ENCODE data around the gene CARNS1. TPM values are rescaled to one million over a fixed set of nuclear protein-coding genes. Genes with fewer than 3 reads are reported as not detected.

Gene CARNS1
- polyA plus RNA-seq, 1 of the 3 experiments (the other 2 are of a cell fraction): 0.23 TPM

DNA sequence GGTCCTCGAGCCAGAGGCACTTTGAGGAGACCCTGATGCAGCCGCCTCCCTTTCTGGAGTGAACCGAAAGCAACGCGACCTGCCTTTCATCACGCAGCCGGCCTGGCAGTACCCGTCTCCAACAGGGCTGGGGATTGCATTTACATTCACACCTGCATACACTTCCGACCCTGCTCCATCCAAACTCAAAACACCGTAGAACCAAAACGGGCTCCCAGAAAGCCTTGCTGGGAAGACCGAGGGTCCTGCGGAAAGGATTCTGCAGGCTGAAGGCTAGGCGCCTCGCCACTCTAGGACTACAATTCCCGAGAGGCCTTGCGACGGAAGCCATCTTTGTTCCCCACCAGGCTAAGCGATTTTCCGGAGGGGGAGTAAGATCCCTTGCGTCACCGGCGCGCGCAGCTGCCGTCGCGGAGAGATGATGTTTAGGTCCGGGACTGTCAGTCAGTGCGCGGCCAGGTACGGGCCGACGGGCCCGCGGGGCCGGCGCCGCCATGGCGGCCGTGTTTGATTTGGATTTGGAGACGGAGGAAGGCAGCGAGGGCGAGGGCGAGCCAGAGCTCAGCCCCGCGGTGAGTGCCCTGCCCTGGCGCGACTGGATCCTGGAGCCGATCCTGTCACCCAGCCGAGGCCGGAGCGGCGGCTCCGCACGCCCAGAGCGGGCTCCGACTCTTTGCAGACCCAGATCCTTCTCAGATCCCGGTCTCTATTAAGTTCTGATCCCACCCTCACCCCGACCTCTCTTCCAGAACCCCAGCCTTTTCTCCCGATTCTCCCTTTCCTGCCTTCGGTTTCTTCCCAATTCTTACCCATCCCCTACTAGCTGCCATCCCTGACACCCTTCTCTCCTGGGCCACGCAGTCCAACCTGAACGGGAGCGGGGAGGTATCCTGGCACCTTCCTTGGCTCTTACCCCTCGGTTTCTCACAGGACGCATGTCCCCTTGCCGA is 12.8 kb downstream of the CARNS1 start, which contains the start of gene RPS6KB2 (continued):
- TF ChIP-seq, protein P1, sequence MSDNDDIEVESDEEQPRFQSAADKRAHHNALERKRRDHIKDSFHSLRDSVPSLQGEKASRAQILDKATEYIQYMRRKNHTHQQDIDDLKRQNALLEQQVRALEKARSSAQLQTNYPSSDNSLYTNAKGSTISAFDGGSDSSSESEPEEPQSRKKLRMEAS (IDR thresholded peaks at IDR 0.05; ENCODE audit: low read depth): no peak
- TF ChIP-seq NRF1 (IDR thresholded peaks at IDR 0.05; ENCODE audit: low read depth, low read length) (peak; percentile 59), GATA2 (CRISPR knock-in tag; IDR thresholded peaks at IDR 0.05) (no peak), ELF1 (IDR thresholded peaks at IDR 0.05) (peak; percentile 86), CHD2 (IDR thresholded peaks at IDR 0.05; ENCODE audit: low read length, partially characterized antibody) (peak; percentile 94), RFX5 (IDR thresholded peaks at IDR 0.05; ENCODE audit: low read length) (no peak), SIN3A (IDR thresholded peaks at IDR 0.05; ENCODE audit: borderline replicate concordance, low read depth, low read length) (peak; percentile 91), GABPA (IDR thresholded peaks at IDR 0.05; ENCODE audit: low read depth) (peak; percentile 71), EZH2phosphoT487 (IDR thresholded peaks at IDR 0.05; ENCODE audit: borderline replicate concordance, low read depth) (no peak)
- TF ChIP-seq, protein P2, sequence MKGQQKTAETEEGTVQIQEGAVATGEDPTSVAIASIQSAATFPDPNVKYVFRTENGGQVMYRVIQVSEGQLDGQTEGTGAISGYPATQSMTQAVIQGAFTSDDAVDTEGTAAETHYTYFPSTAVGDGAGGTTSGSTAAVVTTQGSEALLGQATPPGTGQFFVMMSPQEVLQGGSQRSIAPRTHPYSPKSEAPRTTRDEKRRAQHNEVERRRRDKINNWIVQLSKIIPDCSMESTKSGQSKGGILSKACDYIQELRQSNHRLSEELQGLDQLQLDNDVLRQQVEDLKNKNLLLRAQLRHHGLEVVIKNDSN (IDR thresholded peaks at IDR 0.05; ENCODE audit: borderline replicate concordance, low read depth): no peak
- TF ChIP-seq, protein P3, sequence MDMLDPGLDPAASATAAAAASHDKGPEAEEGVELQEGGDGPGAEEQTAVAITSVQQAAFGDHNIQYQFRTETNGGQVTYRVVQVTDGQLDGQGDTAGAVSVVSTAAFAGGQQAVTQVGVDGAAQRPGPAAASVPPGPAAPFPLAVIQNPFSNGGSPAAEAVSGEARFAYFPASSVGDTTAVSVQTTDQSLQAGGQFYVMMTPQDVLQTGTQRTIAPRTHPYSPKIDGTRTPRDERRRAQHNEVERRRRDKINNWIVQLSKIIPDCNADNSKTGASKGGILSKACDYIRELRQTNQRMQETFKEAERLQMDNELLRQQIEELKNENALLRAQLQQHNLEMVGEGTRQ (IDR thresholded peaks at IDR 0.05; ENCODE audit: borderline replicate concordance, low read depth, low read length): no peak

- DNase-seq: no peak
- Histone ChIP-seq H3K36me3 (replicated peaks in 1 of 2; ENCODE audit: control insufficient read depth in 1 of 2, insufficient read depth in 2 of 2, low read length in 1 of 2) (peaks cover 3 to 25% of the 10 kb centered on the region in 2 experiments), H2AFZ (ENCODE audit: low read depth) (peak overlapping the region; percentile 77; the same call in 1 of the 2 replicates), H3F3A (replicated peaks; ENCODE audit: insufficient read depth) (no peaks in the 10 kb centered on the region), H3K27ac (ENCODE audit: low read depth in 2 of 2, low read length in 1 of 2) (peak overlapping the region in 1 of 2 experiments; percentile 40; a peak in 2 of 4 replicates), H3K9me3 (no peaks in the 10 kb centered on the region), H3K9ac (peak overlapping the region; percentile 92), H3K4me3 (ENCODE audit: low read depth in 2 of 2, low read length in 1 of 2) (peak overlapping the region; percentile 76 to 85), H4K20me1 (ENCODE audit: insufficient read depth) (no peaks in the 10 kb centered on the region), H3K4me2 (peak overlapping the region; percentile 99), H3K27me3 (ENCODE audit: insufficient read depth) (no peaks in the 10 kb centered on the region), H3K79me2 (ENCODE audit: insufficient read depth) (peaks cover 28% of the 10 kb centered on the region), H3K9me2 (no peaks in the 10 kb centered on the region), H3K4me1 (ENCODE audit: control insufficient read depth in 1 of 2, insufficient read depth in 2 of 2, low read depth in 1 of 2, low read length in 1 of 2) (peaks cover 3 to 10% of the 10 kb centered on the region in 2 experiments; a peak in 1 of 4 replicates)
- 28% methylated on average over 7 of the region's 12 CpGs for WGBS (ENCODE audit: low lambda C conversion rate)
- CTCF ChIA-PET: no interaction called here
- POLR2A ChIA-PET: interaction anchor here (0.9 to 1.8 kb wide), 4 partner anchors 9 to 39 kb away, joined by 3 to 6 read pairs (median 4); partner anchors contain the start of gene PPP1CA
- TF ChIP-seq RAD21 (IDR thresholded peaks at IDR 0.05; ENCODE audit: low read length): no peak
- TF ChIP-seq, protein P4, sequence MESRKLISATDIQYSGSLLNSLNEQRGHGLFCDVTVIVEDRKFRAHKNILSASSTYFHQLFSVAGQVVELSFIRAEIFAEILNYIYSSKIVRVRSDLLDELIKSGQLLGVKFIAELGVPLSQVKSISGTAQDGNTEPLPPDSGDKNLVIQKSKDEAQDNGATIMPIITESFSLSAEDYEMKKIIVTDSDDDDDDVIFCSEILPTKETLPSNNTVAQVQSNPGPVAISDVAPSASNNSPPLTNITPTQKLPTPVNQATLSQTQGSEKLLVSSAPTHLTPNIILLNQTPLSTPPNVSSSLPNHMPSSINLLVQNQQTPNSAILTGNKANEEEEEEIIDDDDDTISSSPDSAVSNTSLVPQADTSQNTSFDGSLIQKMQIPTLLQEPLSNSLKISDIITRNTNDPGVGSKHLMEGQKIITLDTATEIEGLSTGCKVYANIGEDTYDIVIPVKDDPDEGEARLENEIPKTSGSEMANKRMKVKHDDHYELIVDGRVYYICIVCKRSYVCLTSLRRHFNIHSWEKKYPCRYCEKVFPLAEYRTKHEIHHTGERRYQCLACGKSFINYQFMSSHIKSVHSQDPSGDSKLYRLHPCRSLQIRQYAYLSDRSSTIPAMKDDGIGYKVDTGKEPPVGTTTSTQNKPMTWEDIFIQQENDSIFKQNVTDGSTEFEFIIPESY (IDR thresholded peaks at IDR 0.05; ENCODE audit: borderline replicate concordance, low read depth): no peak
Observed at GRCh38 chr11:67429038-67429668, 13.7 kb downstream of the CARNS1 start.
